D721Med (cell line): Measurements from ENCODE around the gene OLFM1.

Experiments
- DNase-seq: peaks from one replicate; pipeline ENCODE4 v3.0.0; 2011; ENCODE audit warnings: low spot score; ENCODE audit not compliant: insufficient read length
- FAIRE-seq: peaks from 2 replicates; lab custom pipeline; 2011; peaks lifted over from hg19 to GRCh38; lab: Jason Lieb, UNC
- TF ChIP-seq, protein P1 (sequence below): IDR thresholded peaks from 2 replicates; pipeline ENCODE4 v1.5.1; 2012; ENCODE audit warnings: mild to moderate bottlenecking, control low read depth; ENCODE audit not compliant: insufficient read depth; ENCODE audit errors: missing control alignments

OLFM1 gene

DNA sequence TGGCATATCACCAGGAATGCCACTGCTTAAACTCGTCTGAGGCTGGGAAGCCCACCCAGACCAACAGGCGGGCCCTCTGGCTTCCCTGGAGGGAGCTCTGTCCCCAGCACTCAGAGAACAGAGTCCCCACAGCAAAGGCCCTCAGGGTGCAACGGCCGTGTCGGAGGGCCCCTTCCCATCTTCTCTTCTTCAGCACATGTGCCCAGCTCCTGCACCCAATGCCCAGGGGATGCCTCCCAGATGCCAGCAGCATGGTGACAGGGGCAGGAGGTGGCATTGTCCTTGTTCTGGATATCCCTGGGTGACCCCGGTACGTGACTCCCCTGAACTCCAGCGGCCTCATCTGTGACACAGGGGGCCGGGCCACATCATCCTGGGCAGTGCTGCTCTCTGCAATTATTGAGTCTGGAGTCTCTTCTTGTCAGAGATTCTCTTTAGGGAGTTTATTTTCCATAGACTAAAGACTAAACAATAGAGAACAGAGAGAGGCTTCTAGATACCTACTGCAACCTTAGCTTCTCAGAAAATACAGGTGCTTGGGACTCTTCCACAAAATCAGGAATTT, 13.6 kb upstream of the OLFM1 start:
- FAIRE-seq (no peak), DNase-seq (no peak)
- TF ChIP-seq, protein P1, sequence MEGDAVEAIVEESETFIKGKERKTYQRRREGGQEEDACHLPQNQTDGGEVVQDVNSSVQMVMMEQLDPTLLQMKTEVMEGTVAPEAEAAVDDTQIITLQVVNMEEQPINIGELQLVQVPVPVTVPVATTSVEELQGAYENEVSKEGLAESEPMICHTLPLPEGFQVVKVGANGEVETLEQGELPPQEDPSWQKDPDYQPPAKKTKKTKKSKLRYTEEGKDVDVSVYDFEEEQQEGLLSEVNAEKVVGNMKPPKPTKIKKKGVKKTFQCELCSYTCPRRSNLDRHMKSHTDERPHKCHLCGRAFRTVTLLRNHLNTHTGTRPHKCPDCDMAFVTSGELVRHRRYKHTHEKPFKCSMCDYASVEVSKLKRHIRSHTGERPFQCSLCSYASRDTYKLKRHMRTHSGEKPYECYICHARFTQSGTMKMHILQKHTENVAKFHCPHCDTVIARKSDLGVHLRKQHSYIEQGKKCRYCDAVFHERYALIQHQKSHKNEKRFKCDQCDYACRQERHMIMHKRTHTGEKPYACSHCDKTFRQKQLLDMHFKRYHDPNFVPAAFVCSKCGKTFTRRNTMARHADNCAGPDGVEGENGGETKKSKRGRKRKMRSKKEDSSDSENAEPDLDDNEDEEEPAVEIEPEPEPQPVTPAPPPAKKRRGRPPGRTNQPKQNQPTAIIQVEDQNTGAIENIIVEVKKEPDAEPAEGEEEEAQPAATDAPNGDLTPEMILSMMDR = no peak

DNA sequence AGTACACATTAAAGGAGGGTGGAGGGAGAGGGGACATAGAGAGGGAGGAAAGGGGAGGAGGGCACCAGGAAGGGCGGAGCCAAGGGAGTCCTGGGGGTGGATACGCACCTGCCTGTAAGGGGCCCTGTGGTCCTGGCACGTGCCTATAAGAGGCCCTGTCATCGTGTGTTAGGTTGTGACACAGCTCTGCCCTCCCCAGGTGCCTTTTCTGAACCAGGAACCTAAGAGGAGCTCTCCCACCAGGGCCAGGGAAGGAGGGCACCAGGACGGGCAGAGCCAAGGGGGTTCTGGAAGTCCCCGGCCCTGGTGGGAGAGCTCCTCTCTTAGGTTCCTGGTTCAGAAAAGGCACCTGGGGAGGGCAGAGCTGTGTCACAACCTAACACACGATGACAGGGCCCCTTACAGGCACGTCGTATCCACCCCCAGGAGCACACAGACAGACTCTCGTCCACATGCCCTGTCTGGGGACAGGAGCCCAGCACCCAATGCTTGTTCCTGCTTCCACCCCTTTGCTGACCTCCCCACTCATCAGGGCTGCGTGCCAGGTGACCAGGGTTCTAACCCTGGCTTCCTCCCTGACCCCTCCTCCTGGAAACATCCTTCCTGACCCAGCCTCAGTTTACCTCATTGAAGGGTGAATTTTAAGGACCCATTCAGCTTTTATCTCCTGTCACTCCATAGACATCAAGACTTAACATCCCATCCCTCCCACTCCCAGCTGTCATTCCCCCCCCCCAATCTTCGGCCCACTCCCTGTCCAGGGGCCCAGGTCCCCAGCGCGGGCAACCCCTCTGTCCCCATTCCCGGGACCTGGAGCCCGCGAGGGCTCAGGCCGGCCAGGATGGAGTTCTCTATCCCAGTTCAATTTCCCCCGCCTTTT, 12.9 kb upstream of the OLFM1 start:
- TF ChIP-seq, protein P1 = no peak
- FAIRE-seq = no peak
- DNase-seq = peak; percentile 86

DNA sequence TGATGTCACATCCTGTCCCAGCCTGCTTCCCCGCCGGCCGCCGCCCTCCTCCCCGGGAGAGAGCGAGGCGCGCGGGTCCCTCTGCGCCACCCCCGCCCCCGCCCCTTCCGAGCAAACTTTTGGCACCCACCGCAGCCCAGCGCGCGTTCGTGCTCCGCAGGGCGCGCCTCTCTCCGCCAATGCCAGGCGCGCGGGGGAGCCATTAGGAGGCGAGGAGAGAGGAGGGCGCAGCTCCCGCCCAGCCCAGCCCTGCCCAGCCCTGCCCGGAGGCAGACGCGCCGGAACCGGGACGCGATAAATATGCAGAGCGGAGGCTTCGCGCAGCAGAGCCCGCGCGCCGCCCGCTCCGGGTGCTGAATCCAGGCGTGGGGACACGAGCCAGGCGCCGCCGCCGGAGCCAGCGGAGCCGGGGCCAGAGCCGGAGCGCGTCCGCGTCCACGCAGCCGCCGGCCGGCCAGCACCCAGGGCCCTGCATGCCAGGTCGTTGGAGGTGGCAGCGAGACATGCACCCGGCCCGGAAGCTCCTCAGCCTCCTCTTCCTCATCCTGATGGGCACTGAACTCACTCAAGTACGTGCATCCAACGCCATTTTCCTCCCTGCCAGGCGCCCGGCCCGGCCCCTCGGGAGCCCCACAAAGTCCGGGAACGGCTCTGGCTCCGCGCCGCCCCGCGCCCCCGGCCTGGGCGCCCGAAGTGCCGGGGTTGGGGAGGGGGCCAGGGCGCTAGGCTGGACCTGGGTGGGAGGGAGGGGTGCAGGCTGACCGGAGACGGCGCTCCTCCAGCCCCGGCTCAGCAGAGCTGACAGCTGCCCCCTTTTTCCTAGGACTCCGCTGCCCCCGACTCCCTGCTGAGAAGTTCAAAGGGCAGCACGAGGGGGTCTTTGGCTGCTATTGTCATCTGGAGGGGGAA, 12.0 kb upstream of the OLFM1 start:
- DNase-seq = no peak
- TF ChIP-seq, protein P1 = no peak

DNA sequence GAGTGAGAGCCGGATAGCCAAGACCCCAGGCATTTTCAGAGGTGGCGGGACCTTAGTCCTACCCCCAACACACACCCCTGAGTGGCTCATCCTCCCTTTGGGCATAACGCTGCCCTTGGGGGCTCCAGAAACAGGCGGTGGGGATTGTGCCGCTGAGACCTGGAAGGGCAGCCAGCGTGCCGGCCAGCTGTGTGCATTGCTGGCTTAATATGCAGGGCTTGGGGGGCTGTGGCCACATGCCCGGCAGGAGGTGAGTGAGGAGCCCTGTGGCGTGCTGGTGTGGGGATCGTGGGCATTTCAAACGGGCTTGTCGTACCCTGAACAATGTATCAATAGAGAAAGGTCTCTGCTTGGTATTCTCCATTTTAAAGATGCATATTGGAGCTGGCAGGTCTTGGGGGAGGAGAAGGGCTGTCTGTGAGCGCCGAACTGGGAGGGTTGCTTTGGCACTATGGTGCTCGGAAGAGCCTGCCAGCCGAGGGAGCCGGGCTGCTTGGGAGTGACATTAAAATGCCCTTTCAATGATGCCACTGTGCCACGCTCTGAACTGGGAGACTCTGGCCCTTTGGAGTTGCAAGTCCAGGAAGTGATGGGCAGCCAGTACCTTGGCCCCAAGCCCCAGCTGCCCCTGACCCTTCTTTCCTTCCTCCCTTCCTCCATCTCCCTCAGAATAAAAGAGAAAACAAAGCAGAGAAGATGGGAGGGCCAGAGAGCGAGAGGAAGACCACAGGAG, 11.2 kb upstream of the OLFM1 start:
- no peak for DNase-seq

More for the DNA sequence above, 12.0 kb upstream of the OLFM1 start:
- FAIRE-seq = no peak

DNA sequence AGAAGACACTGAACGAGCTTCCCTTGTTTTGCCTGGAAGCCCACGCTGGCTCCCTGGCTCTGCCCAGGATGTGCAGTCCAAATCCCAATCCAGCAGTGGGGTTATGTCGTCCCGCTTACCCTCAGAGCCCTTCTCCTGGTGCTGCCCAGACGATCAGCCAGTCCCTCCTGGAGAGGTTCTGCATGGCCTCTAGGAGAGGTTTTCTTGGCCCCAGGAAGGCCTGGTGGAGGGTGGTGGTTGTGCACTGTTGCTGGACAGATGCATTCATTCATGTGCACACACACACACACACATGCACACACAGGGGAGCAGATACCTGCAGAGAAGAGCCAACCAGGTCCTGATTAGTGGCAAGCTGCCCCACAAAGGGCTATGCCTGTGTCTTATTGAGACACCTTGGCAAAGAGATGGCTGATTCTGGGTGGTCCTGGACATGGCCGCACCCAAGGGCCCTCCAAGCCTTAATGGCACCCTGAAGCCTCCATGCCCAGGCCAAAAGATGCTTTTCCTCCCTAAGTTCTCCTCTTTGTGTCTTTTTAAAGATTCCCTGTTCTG, 10.5 kb upstream of the OLFM1 start:
- no peak for FAIRE-seq
- TF ChIP-seq, protein P1 = no peak

More for the DNA sequence above, 11.2 kb upstream of the OLFM1 start:
- TF ChIP-seq, protein P1 = no peak
- no peak for FAIRE-seq

DNA sequence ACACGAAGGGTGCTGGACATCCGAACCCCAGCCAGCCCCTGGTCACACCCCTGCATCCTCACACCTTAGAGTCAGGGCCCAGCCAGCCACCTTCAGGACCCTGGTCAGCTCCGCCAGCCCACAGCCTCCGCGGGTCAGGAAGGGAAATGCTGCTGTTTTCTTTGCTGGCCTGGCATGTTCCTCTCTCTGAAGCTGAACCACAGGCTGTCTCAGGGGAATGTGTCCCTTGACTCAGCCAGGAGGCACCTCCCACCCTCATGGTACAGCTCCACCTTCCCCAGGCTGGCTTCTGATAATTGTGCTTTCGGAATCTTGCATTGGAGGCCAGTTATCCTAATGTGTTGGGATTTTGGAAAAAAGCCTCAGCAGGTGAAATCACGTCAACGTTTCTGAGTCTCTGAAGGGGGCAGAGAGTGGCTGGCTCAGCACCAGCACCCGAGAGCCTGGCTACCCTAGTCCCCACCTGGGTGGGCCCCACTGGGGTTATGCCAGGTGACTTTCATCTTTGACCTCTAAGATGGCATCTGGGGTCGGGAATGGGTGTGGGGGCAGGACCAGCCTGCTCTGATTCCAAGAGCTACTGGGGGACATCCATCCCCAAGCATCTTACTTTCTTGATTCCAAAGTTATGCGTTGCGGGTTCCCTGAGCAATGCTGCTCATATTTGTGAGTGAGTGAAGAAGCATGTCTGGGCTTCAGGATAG, 9.8 kb upstream of the OLFM1 start:
- TF ChIP-seq, protein P1 = no peak
- DNase-seq (no peak), FAIRE-seq (no peak)

More for the DNA sequence above, 10.5 kb upstream of the OLFM1 start:
- DNase-seq = no peak
